PC-9 (cell line): ENCODE data around the gene TEPSIN. TPM values are rescaled to one million over a fixed set of nuclear protein-coding genes. Genes with fewer than 3 reads are reported as not detected.

Source experiments
- BruUV-seq: library from RNA; stranded (reverse); fragments of 400-500 nt; replicated peaks from 2 replicates; lab custom pipeline; 2021; lab: Mats Ljungman, UMichigan
- CTCF ChIA-PET: fragments of 300-600 bp; sonication (Branson Sonifier 250); formaldehyde crosslinking; loops from one replicate; lab custom pipeline; 2022; ENCODE audit warnings: antibody characterized with exemption; lab: Charles Lee
- POLR2A ChIA-PET: fragments of 300-600 bp; sonication (Branson Sonifier 250); formaldehyde crosslinking; loops from one replicate; lab custom pipeline; 2022; ENCODE audit warnings: antibody characterized with exemption; ENCODE audit not compliant: unreplicated experiment; lab: Charles Lee
- DNase-seq, 2 experiments: peaks; one replicate each; pipeline versions ENCODE4 v3.0.0 to v3.0.0-alpha.2; 2015 to 2022; ENCODE audit warnings: mixed read lengths in 1 of 2
- H2AFZ ChIP-seq: fragments of 200-600 bp; sonication (generic); 2 replicates; pipeline ENCODE4 v1.8.1; 2017; ENCODE audit warnings: antibody characterized with exemption
- H3F3A ChIP-seq: fragments of 200-600 bp; sonication (generic); 2 replicates; pipeline ENCODE4 v1.8.1; 2017; ENCODE audit warnings: antibody characterized with exemption, mild to moderate bottlenecking, low read depth; ENCODE audit not compliant: insufficient read depth
- H3K27ac ChIP-seq: fragments of 200-600 bp; sonication (generic); 2 replicates; pipeline ENCODE4 v1.6.1; 2016; ENCODE audit warnings: mixed run types
- H3K27me3 ChIP-seq: fragments of 200-600 bp; sonication (generic); 2 replicates; pipeline ENCODE4 v1.6.1; 2016; ENCODE audit warnings: low read depth, mixed run types; ENCODE audit not compliant: insufficient read depth
- H3K36me3 ChIP-seq: fragments of 200-600 bp; sonication (generic); 2 replicates; pipeline ENCODE4 v1.6.1; 2016; ENCODE audit warnings: low read depth, mixed run types
- H3K4me1 ChIP-seq: fragments of 200-600 bp; sonication (generic); replicated peaks from 2 replicates; pipeline ENCODE4 v1.6.1; 2016; ENCODE audit warnings: mixed run types; ENCODE audit not compliant: insufficient read depth
- H3K4me2 ChIP-seq: fragments of 200-600 bp; sonication (generic); 2 replicates; pipeline ENCODE4 v1.6.1; 2017; ENCODE audit warnings: mixed run types
- H3K4me3 ChIP-seq: fragments of 200-600 bp; sonication (generic); 2 replicates; pipeline ENCODE4 v1.6.1; 2016; ENCODE audit warnings: mixed run types
- H3K79me2 ChIP-seq: fragments of 200-600 bp; sonication (generic); 2 replicates; pipeline ENCODE4 v1.6.1; 2017; ENCODE audit warnings: low read depth, mixed run types
- H3K9me2 ChIP-seq: fragments of 200-600 bp; sonication (generic); 2 replicates; pipeline ENCODE4 v1.8.1; 2017; ENCODE audit warnings: mild to moderate bottlenecking; ENCODE audit not compliant: insufficient read depth
- H3K9me3 ChIP-seq: fragments of 200-600 bp; sonication (generic); 2 replicates; pipeline ENCODE4 v1.8.1; 2016; ENCODE audit warnings: low read depth; ENCODE audit not compliant: insufficient read depth
- H4K20me1 ChIP-seq: fragments of 200-600 bp; sonication (generic); 2 replicates; pipeline ENCODE4 v1.8.1; 2017; ENCODE audit not compliant: insufficient read depth
- EZH2 ChIP-seq: fragments of 200-600 bp; sonication (generic); IDR thresholded peaks from 2 replicates; pipeline ENCODE4 v1.8.0; 2017; ENCODE audit warnings: antibody characterized with exemption, low read depth
- intact Hi-C: fragments of 100-400 bp; cut with micrococcal nuclease; formaldehyde crosslinking; loops from one replicate; pipeline ENCODE4 v1.10.0; 2022; ENCODE audit not compliant: unreplicated experiment
- total RNA-seq: library from RNA; stranded (reverse); gene quantifications from 2 replicates; pipeline ENCODE4 v1.2.3, GENCODE V29; 2021
- TF ChIP-seq, protein P1 (sequence below): fragments of 200-600 bp; sonication (generic); conservative IDR thresholded peaks from 2 replicates; pipeline ENCODE4 v1.6.1; 2017; ENCODE audit warnings: mixed run types, antibody characterized with exemption, mild to moderate bottlenecking, moderate library complexity

TEPSIN gene
- total RNA-seq, 1 experiment from 2014 or later: 35.0 TPM

DNA sequence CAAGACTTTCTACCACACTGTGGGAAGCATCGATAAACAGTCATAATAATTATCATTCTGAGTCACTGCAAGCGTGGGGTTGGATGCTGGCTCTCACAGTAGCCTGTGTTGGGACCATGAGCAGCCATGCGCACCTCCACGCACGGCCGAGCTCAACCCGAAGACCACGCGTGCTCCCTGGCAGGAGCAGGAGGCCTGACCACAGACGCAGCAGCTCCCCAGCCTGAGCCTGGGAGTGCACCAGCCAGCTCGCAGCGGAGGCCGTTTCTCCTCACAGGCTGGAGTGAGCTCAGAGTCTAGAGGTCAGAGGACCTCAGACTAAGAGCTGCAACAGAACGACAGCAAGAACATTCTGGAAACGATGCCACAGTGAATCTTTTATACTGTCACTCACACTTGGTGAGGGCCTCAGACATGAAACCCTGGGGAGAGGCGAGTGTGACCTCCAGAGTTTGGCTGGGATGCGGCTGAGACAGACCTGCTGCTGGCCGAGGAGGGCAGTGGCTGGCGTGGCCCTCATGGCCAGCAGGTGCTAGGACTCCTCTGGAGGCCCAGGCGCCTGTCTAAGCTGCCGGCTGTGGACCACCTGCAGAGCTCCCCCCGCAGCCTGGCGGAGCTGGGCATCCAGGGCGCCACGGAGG is 6.3 kb upstream of the TEPSIN start:
- H3F3A ChIP-seq: 0 out of 2 replicates have a peak, but pooled peaks cover 7% of the 10 kb centered on the region
- no peak for DNase-seq
- no TSS peak for BruUV-seq
- TF ChIP-seq, protein P1, sequence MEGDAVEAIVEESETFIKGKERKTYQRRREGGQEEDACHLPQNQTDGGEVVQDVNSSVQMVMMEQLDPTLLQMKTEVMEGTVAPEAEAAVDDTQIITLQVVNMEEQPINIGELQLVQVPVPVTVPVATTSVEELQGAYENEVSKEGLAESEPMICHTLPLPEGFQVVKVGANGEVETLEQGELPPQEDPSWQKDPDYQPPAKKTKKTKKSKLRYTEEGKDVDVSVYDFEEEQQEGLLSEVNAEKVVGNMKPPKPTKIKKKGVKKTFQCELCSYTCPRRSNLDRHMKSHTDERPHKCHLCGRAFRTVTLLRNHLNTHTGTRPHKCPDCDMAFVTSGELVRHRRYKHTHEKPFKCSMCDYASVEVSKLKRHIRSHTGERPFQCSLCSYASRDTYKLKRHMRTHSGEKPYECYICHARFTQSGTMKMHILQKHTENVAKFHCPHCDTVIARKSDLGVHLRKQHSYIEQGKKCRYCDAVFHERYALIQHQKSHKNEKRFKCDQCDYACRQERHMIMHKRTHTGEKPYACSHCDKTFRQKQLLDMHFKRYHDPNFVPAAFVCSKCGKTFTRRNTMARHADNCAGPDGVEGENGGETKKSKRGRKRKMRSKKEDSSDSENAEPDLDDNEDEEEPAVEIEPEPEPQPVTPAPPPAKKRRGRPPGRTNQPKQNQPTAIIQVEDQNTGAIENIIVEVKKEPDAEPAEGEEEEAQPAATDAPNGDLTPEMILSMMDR: no peak
- TF ChIP-seq EZH2: no peak
- no peak overlapping the region for H3K4me3 ChIP-seq
- intact Hi-C loops: no loop called here
- H3K27ac ChIP-seq: no peak overlapping the region
- H3K9me3 ChIP-seq: no peaks in the 10 kb centered on the region
- no peaks in the 10 kb centered on the region; the same call in 1 of the 2 replicates for H4K20me1 ChIP-seq
- no peak overlapping the region for H2AFZ ChIP-seq
- H3K4me1 ChIP-seq: no peaks in the 10 kb centered on the region
- POLR2A ChIA-PET: no interaction called here
- H3K4me2 ChIP-seq: no peak overlapping the region
- H3K9me2 ChIP-seq: no peaks in the 10 kb centered on the region
- H3K79me2 ChIP-seq: peaks cover 6% of the 10 kb centered on the region
- H3K27me3 ChIP-seq: no peaks in the 10 kb centered on the region
- H3K36me3 ChIP-seq: no peaks in the 10 kb centered on the region
- CTCF ChIA-PET: interaction anchor here (0.5 kb wide), 1 partner anchor 178 kb away, joined by 5 read pairs; no protein-coding TSS in a partner anchor

DNA sequence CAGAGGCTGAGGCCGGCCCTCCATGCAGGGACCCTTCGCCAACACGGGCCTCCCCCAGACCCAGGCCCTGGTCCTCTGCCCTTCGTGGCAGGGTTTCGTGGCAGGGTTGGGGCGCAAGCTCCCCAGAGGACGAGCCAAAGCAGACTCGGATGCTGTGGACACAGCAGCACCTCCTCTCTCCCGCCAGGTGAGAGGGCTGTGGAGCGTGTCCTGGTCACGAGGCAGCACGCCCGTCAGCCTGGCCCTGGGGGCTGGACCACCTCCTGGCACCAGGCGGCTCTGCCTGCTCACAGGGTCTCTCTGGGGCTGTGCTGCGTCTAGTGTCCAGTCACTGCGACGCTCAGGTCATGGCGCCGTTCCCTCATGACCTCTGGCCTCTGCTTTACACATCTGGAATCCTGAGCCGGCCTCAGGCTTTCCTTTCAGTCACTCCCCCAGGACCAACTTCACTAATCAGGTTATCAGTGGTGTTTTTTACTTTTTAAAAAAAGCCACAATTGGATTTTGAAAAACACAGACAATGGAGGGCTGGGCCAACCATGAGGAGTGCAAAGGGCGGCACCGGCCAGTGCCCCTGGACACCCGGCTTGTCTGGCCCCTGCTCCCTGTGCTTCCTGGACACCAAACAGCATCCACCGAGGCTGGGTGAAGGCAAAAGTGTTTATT is 5.6 kb upstream of the TEPSIN start:
- Histone ChIP-seq H3F3A (0 out of 2 replicates have a peak, but pooled peaks cover 7% of the 10 kb centered on the region), H3K4me1 (no peaks in the 10 kb centered on the region), H3K4me3 (no peak overlapping the region), H3K36me3 (no peaks in the 10 kb centered on the region), H2AFZ (no peak overlapping the region), H3K79me2 (peaks cover 13% of the 10 kb centered on the region), H3K9me3 (no peaks in the 10 kb centered on the region), H3K27me3 (no peaks in the 10 kb centered on the region), H3K9me2 (no peaks in the 10 kb centered on the region), H3K4me2 (no peak overlapping the region), H4K20me1 (no peaks in the 10 kb centered on the region; the same call in 1 of the 2 replicates), H3K27ac (no peak overlapping the region)
- intact Hi-C loops: loop anchor here (5.0 kb wide), 1 partner anchor 322 kb away; no protein-coding TSS in a partner anchor
- no TSS peak for BruUV-seq
- no peak for DNase-seq
- ChIA-PET CTCF (no interaction called here), POLR2A (no interaction called here)
- TF ChIP-seq, protein P1: no peak

DNA sequence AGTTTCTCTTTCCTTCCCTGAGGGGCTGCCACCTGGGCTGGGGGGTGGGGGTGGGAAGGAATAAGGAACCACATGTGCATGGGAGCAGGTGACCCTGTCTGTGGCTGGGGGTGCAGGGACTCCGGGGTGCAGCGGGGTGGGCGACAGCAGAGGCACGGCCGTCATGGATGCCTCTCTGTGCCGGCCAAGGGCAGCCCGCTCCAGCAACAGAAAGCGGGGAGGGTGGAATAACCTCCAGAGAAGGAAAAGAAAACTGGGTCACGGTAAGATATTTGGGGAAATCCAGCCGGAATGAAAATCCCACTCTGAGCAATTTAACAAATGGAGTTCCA is 4.4 kb upstream of the TEPSIN start:
- no peaks in the 10 kb centered on the region for H3K9me2 ChIP-seq
- intact Hi-C loops: loop anchor here (5.0 kb wide), 1 partner anchor 321 kb away; no protein-coding TSS in a partner anchor
- 0 out of 2 replicates have a peak, but pooled peaks cover 7% of the 10 kb centered on the region for H3F3A ChIP-seq
- peaks cover 15% of the 10 kb centered on the region for H3K79me2 ChIP-seq
- H3K4me2 ChIP-seq: no peak overlapping the region
- H3K36me3 ChIP-seq: no peaks in the 10 kb centered on the region
- TF ChIP-seq EZH2: no peak
- TF ChIP-seq, protein P1: no peak
- H3K4me1 ChIP-seq: no peaks in the 10 kb centered on the region
- BruUV-seq: no TSS peak
- POLR2A ChIA-PET: no interaction called here
- H3K27me3 ChIP-seq: no peaks in the 10 kb centered on the region
- no peak overlapping the region for H2AFZ ChIP-seq
- no peak for DNase-seq
- CTCF ChIA-PET: no interaction called here
- no peaks in the 10 kb centered on the region; the same call in 1 of the 2 replicates for H4K20me1 ChIP-seq
- H3K9me3 ChIP-seq: no peaks in the 10 kb centered on the region
- no peak overlapping the region for H3K4me3 ChIP-seq
- H3K27ac ChIP-seq: no peak overlapping the region
